ENCODE measurements around the gene ZNF330.

The ZNF330 gene

GRCh38 chr4:141248486-141248885 lies 27.8 kb downstream of the ZNF330 start:
- Histone ChIP-seq H3K4me1 (ENCODE audit: control insufficient read depth, insufficient read depth, low read length) (no peaks in the 10 kb centered on the region), H3K27ac (ENCODE audit: insufficient read depth, low read depth, low read length, poor library complexity, severe bottlenecking) (no peak overlapping the region), H3K9me3 (ENCODE audit: control insufficient read depth, low read length) (no peaks in the 10 kb centered on the region), H3K4me3 (ENCODE audit: insufficient read depth, low read depth, low read length) (no peak overlapping the region), H3K36me3 (ENCODE audit: control insufficient read depth, insufficient read depth, low read length) (no peaks in the 10 kb centered on the region), H3K27me3 (ENCODE audit: control insufficient read depth, insufficient read depth, low read length, poor library complexity, severe bottlenecking) (no peaks in the 10 kb centered on the region)

DNA sequence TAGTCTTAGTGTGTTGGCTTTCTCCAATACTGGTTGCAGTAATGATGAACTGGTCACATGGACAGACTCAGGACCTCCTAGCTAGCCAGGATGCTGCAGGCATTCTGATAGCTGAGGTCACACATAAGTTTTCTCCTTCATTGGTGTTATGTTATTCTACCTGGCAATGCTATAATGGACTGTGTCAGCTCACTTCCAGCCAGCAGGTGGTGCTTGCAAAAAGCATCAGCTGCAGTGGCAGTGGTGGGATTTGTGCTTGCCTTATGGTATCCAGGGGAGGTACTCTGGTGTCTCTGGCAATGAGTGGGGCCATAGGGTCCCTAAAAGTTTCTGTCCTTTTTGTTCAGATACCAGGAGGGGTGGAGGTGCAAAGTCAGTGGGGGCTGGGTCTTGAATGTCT lies 33.6 kb downstream of the ZNF330 start:
- H3K27me3 ChIP-seq (ENCODE audit: control insufficient read depth, insufficient read depth, low read length, poor library complexity, severe bottlenecking) = no peaks in the 10 kb centered on the region
- no peak overlapping the region for H3K4me3 ChIP-seq (ENCODE audit: insufficient read depth, low read depth, low read length)
- H3K36me3 ChIP-seq (ENCODE audit: control insufficient read depth, insufficient read depth, low read length) = no peaks in the 10 kb centered on the region
- H3K4me1 ChIP-seq (ENCODE audit: control insufficient read depth, insufficient read depth, low read length) = no peaks in the 10 kb centered on the region
- H3K9me3 ChIP-seq (ENCODE audit: control insufficient read depth, low read length) = no peaks in the 10 kb centered on the region
- H3K27ac ChIP-seq (ENCODE audit: insufficient read depth, low read depth, low read length, poor library complexity, severe bottlenecking) = no peak overlapping the region

DNA sequence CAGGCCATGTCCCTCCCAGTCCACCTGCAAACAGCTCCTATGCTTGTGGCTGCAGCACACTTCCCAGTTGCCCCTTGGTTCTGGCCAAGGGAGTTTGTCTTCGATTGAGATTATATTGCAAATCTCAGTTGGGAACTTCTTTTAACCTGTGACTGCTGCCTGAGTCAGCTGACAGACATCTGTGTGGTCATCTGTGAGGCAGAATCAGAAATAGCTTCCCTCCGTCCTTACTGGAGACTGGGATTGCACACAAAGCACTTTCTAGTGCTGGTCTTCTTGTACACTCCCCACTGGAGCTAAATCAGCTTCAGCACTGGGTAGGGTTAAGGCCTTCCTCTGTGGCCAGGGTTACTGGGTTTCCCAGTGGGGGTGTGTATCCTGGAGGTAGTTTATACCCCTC lies 34.3 kb downstream of the ZNF330 start:
- H3K27ac ChIP-seq (ENCODE audit: insufficient read depth, low read depth, low read length, poor library complexity, severe bottlenecking) = no peak overlapping the region
- H3K4me1 ChIP-seq (ENCODE audit: control insufficient read depth, insufficient read depth, low read length) = no peaks in the 10 kb centered on the region
- 88 to 100% methylated on average over 2 of the region's 2 CpGs for WGBS, 2 experiments
- H3K27me3 ChIP-seq (ENCODE audit: control insufficient read depth, insufficient read depth, low read length, poor library complexity, severe bottlenecking) = no peaks in the 10 kb centered on the region
- H3K4me3 ChIP-seq (ENCODE audit: insufficient read depth, low read depth, low read length) = no peak overlapping the region
- no peaks in the 10 kb centered on the region for H3K36me3 ChIP-seq (ENCODE audit: control insufficient read depth, insufficient read depth, low read length)
- no peaks in the 10 kb centered on the region for H3K9me3 ChIP-seq (ENCODE audit: control insufficient read depth, low read length)

- H3K4me3 ChIP-seq (ENCODE audit: insufficient read depth, low read depth, low read length) = no peak overlapping the region
- no peak overlapping the region for H3K27ac ChIP-seq (ENCODE audit: insufficient read depth, low read depth, low read length, poor library complexity, severe bottlenecking)
- H3K4me1 ChIP-seq (ENCODE audit: control insufficient read depth, insufficient read depth, low read length) = no peaks in the 10 kb centered on the region
- no peaks in the 10 kb centered on the region for H3K9me3 ChIP-seq (ENCODE audit: control insufficient read depth, low read length)
- no peaks in the 10 kb centered on the region for H3K27me3 ChIP-seq (ENCODE audit: control insufficient read depth, insufficient read depth, low read length, poor library complexity, severe bottlenecking)
- H3K36me3 ChIP-seq (ENCODE audit: control insufficient read depth, insufficient read depth, low read length) = no peaks in the 10 kb centered on the region
Observed at GRCh38 chr4:141258558-141258957, 37.9 kb downstream of the ZNF330 start.

DNA sequence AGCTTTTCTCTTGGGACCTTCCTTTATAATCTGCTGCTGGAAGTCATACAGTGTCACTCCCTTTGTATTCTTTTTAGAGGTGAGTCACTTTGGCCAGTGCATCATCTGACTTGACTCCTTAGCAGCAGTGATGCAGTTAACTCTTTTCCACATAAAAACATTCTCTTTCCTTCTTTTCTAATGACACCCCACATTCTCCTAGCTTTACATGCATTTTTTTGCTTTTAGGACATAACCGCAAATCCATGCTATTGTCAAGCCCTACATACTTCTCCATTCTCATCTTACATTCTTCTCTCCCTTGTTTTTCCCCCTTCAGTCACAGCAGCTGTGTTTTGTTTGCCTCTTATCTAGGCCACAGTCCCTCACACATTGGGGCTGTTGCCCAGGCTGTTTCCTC lies 55.1 kb downstream of the ZNF330 start:
- no peaks in the 10 kb centered on the region for H3K27me3 ChIP-seq (ENCODE audit: control insufficient read depth, insufficient read depth, low read length, poor library complexity, severe bottlenecking)
- WGBS, 2 experiments = 67 to 82% methylated on average over 1 of the region's 1 CpG
- no peaks in the 10 kb centered on the region for H3K9me3 ChIP-seq (ENCODE audit: control insufficient read depth, low read length)
- H3K4me1 ChIP-seq (ENCODE audit: control insufficient read depth, insufficient read depth, low read length) = no peaks in the 10 kb centered on the region
- no peak overlapping the region for H3K27ac ChIP-seq (ENCODE audit: insufficient read depth, low read depth, low read length, poor library complexity, severe bottlenecking)
- H3K36me3 ChIP-seq (ENCODE audit: control insufficient read depth, insufficient read depth, low read length) = no peaks in the 10 kb centered on the region
- H3K4me3 ChIP-seq (ENCODE audit: insufficient read depth, low read depth, low read length) = no peak overlapping the region

DNA sequence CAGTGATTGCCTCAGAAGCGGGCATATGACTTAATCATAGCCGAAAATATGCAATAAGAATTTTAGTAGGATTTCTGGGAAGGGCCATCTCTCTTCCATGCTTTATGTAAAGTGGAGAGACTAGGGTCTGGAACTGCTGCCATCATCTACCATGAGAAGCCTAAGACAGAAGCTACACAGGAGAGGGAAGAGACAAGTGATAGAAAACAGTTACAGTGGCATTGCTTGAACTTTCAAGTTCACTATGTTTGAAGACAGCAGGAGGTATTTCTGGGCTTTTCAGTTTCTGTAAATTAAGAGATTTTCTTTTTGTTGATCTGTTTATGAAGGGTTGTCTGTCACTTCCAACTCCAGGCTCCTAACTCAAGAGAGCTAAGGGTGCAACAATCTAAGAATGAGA lies 62.5 kb downstream of the ZNF330 start:
- H3K27ac ChIP-seq (ENCODE audit: insufficient read depth, low read depth, low read length, poor library complexity, severe bottlenecking) = no peak overlapping the region
- no peaks in the 10 kb centered on the region for H3K36me3 ChIP-seq (ENCODE audit: control insufficient read depth, insufficient read depth, low read length)
- WGBS, 2 experiments = 96% methylated on average over 2 of the region's 2 CpGs
- no peaks in the 10 kb centered on the region for H3K9me3 ChIP-seq (ENCODE audit: control insufficient read depth, low read length)
- no peaks in the 10 kb centered on the region for H3K4me1 ChIP-seq (ENCODE audit: control insufficient read depth, insufficient read depth, low read length)
- H3K4me3 ChIP-seq (ENCODE audit: insufficient read depth, low read depth, low read length) = no peak overlapping the region
- no peaks in the 10 kb centered on the region for H3K27me3 ChIP-seq (ENCODE audit: control insufficient read depth, insufficient read depth, low read length, poor library complexity, severe bottlenecking)

GRCh38 chr4:141283563-141283962 lies 62.9 kb downstream of the ZNF330 start:
- 94% methylated on average over 2 of the region's 2 CpGs for WGBS, 2 experiments
- Histone ChIP-seq H3K4me3 (ENCODE audit: insufficient read depth, low read depth, low read length) (no peak overlapping the region), H3K27ac (ENCODE audit: insufficient read depth, low read depth, low read length, poor library complexity, severe bottlenecking) (no peak overlapping the region)

More at GRCh38 chr4:141283563-141283962, 62.9 kb downstream of the ZNF330 start:
- Histone ChIP-seq H3K9me3 (ENCODE audit: control insufficient read depth, low read length) (no peaks in the 10 kb centered on the region), H3K4me1 (ENCODE audit: control insufficient read depth, insufficient read depth, low read length) (no peaks in the 10 kb centered on the region), H3K27me3 (ENCODE audit: control insufficient read depth, insufficient read depth, low read length, poor library complexity, severe bottlenecking) (no peaks in the 10 kb centered on the region), H3K36me3 (ENCODE audit: control insufficient read depth, insufficient read depth, low read length) (no peaks in the 10 kb centered on the region)

Data from ectodermal cell (in vitro differentiated cells).